MM.1S (cell line): ENCODE results near the gene CWC27.

Experiments
- CTCF ChIP-seq: fragments of 300-600 bp; sonication (generic); IDR thresholded peaks from 2 replicates; pipeline ENCODE4 v1.5.1; 2016; ENCODE audit warnings: antibody characterized with exemption, low read length, mixed read lengths
- EZH2 ChIP-seq: fragments of 300-600 bp; sonication (generic); optimal IDR thresholded peaks from 2 replicates; pipeline ENCODE3; 2017; ENCODE audit warnings: low read depth, mild to moderate bottlenecking, antibody characterized with exemption, low read length, mixed read lengths
- EZH2phosphoT487 ChIP-seq: fragments of 300-600 bp; sonication (generic); IDR thresholded peaks from 2 replicates; pipeline ENCODE4 v1.6.1; 2018; ENCODE audit warnings: antibody characterized with exemption, low read length

GRCh38 chr5:64954518-64954917 lies 185.8 kb downstream of the CWC27 start:
- no peak for TF ChIP-seq CTCF
- no peak for TF ChIP-seq EZH2phosphoT487
- TF ChIP-seq EZH2, result no peak
